Dendritic cell treated with granulocyte-macrophage colony-stimulating factor and Interleukin-4, amounts not matched to agents 40 ng/mL and 50 ng/mL, for 4 days (primary cell): ENCODE measurements around the gene ZNF771.
"Not testable (repeated sequence)": the region's sequence is repeated elsewhere in the genome, so short reads cannot be mapped to it uniquely, and the experiment has no call there.

Experiments used
- H3K27ac Mint-ChIP-seq: one replicate; pipeline ENCODE4 v1.8.0; 2022; ENCODE audit warnings: mild to moderate bottlenecking, mixed read lengths
- H3K27me3 Mint-ChIP-seq: one replicate; pipeline ENCODE4 v1.8.0; 2022; ENCODE audit warnings: mild to moderate bottlenecking, mixed read lengths
- H3K36me3 Mint-ChIP-seq: one replicate; pipeline ENCODE4 v1.8.0; 2022; ENCODE audit warnings: low read depth, mixed read lengths
- H3K4me1 Mint-ChIP-seq: one replicate; pipeline ENCODE4 v1.8.0; 2022; ENCODE audit warnings: low read depth, mixed read lengths
- H3K4me3 Mint-ChIP-seq: one replicate; pipeline ENCODE4 v1.8.0; 2022; ENCODE audit warnings: mild to moderate bottlenecking, moderate library complexity, mixed read lengths
- H3K9me3 Mint-ChIP-seq: one replicate; pipeline ENCODE4 v1.8.0; 2022; ENCODE audit warnings: mixed read lengths
- intact Hi-C: fragments of 100-400 bp; cut with micrococcal nuclease; formaldehyde crosslinking; loops from one replicate; pipeline ENCODE4 v1.15.0; 2022

Gene ZNF771

GRCh38 chr16:30459456-30459855 lies 52.0 kb downstream of the ZNF771 start:
- Mint-ChIP-seq H3K27me3 (no peaks in the 10 kb centered on the region), H3K27ac (peak overlapping the region; percentile 92), H3K36me3 (no peaks in the 10 kb centered on the region), H3K4me1 (peaks cover 54% of the 10 kb centered on the region), H3K9me3 (no peaks in the 10 kb centered on the region), H3K4me3 (peak overlapping the region; percentile 2)
- intact Hi-C loops, result loop anchor here (2.0 kb wide), 1 partner anchor 13 kb away; the partner anchor contains the start of gene ITGAL

GRCh38 chr16:30461426-30461825 lies 54.0 kb downstream of the ZNF771 start:
- H3K36me3 Mint-ChIP-seq, H3K9me3 Mint-ChIP-seq, H3K27me3 Mint-ChIP-seq, intact Hi-C loops: not testable (repeated sequence)
- peak overlapping the region; percentile 75 for H3K27ac Mint-ChIP-seq
- H3K4me1 Mint-ChIP-seq, result peaks cover 61% of the 10 kb centered on the region
- peak overlapping the region; percentile 52 for H3K4me3 Mint-ChIP-seq

- H3K9me3 Mint-ChIP-seq, result no peaks in the 10 kb centered on the region
- no peak overlapping the region for H3K4me3 Mint-ChIP-seq
- H3K36me3 Mint-ChIP-seq, result no peaks in the 10 kb centered on the region
- peaks cover 36% of the 10 kb centered on the region for H3K4me1 Mint-ChIP-seq
- peak overlapping the region; percentile 48 for H3K27ac Mint-ChIP-seq
- intact Hi-C loops, result no loop called here
- H3K27me3 Mint-ChIP-seq, result no peaks in the 10 kb centered on the region
Observed at GRCh38 chr16:30464078-30464477, 56.7 kb downstream of the ZNF771 start.
